Fibroblast of lung (primary cell): ENCODE results near the gene ZNF433. TPM values are rescaled to one million over a fixed set of nuclear protein-coding genes. Genes with fewer than 3 reads are reported as not detected.

ENCODE experiments used
- DNase-seq, 2 donors: peaks; one replicate each; pipeline versions ENCODE4 v3.0.0 to v3.0.0-alpha.2; 2010; ENCODE audit warnings: low read depth in 2 of 2
- H2AFZ ChIP-seq: 2 replicates; pipeline ENCODE4 v1.5.1; 2012; ENCODE audit warnings: low read length, control low read depth, inconsistent platforms
- H3K27ac ChIP-seq: 2 replicates; pipeline ENCODE4 v1.5.1; 2011; ENCODE audit warnings: low read length, control low read depth; ENCODE audit not compliant: insufficient read depth
- H3K27me3 ChIP-seq: 2 replicates; pipeline ENCODE4 v1.5.1; 2011; ENCODE audit warnings: mild to moderate bottlenecking, low read length; ENCODE audit not compliant: control insufficient read depth, insufficient read depth
- H3K36me3 ChIP-seq: 2 replicates; pipeline ENCODE4 v1.5.1; 2011; ENCODE audit warnings: low read length; ENCODE audit not compliant: control insufficient read depth, insufficient read depth
- H3K4me1 ChIP-seq: 2 replicates; pipeline ENCODE4 v1.5.1; 2011; ENCODE audit warnings: low read length; ENCODE audit not compliant: control insufficient read depth, insufficient read depth; ENCODE audit errors: extremely low read depth
- H3K4me2 ChIP-seq: 2 replicates; pipeline ENCODE4 v1.5.1; 2011; ENCODE audit warnings: low read length, control low read depth; ENCODE audit not compliant: insufficient read depth; ENCODE audit errors: extremely low read depth
- H3K4me3 ChIP-seq, 4 experiments: fragments of 200-600 bp in 1 of 4; sonication (generic) in 1 of 4; replicated peaks in 1 of 4; 2 replicates each; pipeline ENCODE4 v1.5.1; 2011 to 2016; ENCODE audit warnings: low read length in 4 of 4, low read depth in 3 of 4, mild to moderate bottlenecking in 3 of 4, control low read depth in 2 of 4, inconsistent platforms in 1 of 4, mixed read lengths in 1 of 4; ENCODE audit not compliant: insufficient read depth in 1 of 4; ENCODE audit errors: control extremely low read depth in 1 of 4
- H3K79me2 ChIP-seq: 2 replicates; pipeline ENCODE4 v1.5.1; 2012; ENCODE audit warnings: mild to moderate bottlenecking, low read length, inconsistent platforms; ENCODE audit not compliant: control insufficient read depth, insufficient read depth
- H3K9ac ChIP-seq: 2 replicates; pipeline ENCODE4 v1.5.1; 2011; ENCODE audit warnings: mild to moderate bottlenecking, low read length, control low read depth; ENCODE audit not compliant: insufficient read depth
- H3K9me3 ChIP-seq: 2 replicates; pipeline ENCODE4 v1.5.1; 2012; ENCODE audit warnings: low read depth, low read length; ENCODE audit not compliant: control insufficient read depth, insufficient read depth
- H4K20me1 ChIP-seq: 2 replicates; pipeline ENCODE4 v1.5.1; 2011; ENCODE audit warnings: low read length; ENCODE audit not compliant: control insufficient read depth, insufficient read depth; ENCODE audit errors: extremely low read depth
- CTCF ChIP-seq, 2 donors: IDR thresholded peaks in 1 of 2; conservative IDR thresholded peaks in 1 of 2; 1 replicate in 1 of 2; 2 replicates in 1 of 2; pipeline ENCODE4 v1.5.1; 2011 to 2012; ENCODE audit warnings: low read length in 2 of 2, control low read depth in 1 of 2, inconsistent platforms in 1 of 2, low read depth in 1 of 2, mild to moderate bottlenecking in 1 of 2
- EZH2 ChIP-seq: IDR thresholded peaks from 2 replicates; pipeline ENCODE4 v1.5.1; 2012; ENCODE audit warnings: low read length, control low read depth, mild to moderate bottlenecking; ENCODE audit errors: missing control alignments
- polyA plus RNA-seq, 2 donors: library from polyadenylated mRNA; depleted of rRNA in 1 of 2; stranded (reverse) in 1 of 2; unstranded in 1 of 2; fragments of >200 nt; gene quantifications; 2 replicates each; pipeline ENCODE4 v1.2.1, GENCODE V29; 2011 to 2012; ENCODE audit warnings: missing spikeins in 1 of 2
- total RNA-seq: library from RNA; depleted of rRNA; stranded (reverse); fragments of >200 nt; gene quantifications from 2 replicates; pipeline ENCODE4 v1.2.1, GENCODE V29; 2014

ZNF433 gene
- total and polyA plus RNA-seq, 2 donors (not counting 1 experiment from before 2014, with no cell fraction given) = 2.9 to 8.9 TPM

GRCh38 chr19:11970174-11970573 is 65.3 kb downstream of the ZNF433 start:
- no peaks in the 10 kb centered on the region for H3K36me3 ChIP-seq
- TF ChIP-seq CTCF (conservative IDR thresholded peaks at IDR 0.05 in 1 of 2, IDR thresholded peaks at IDR 0.05 in 1 of 2; ENCODE audit: low read depth in 1 of 2, low read length in 2 of 2) = no peak
- no peak for TF ChIP-seq EZH2
- no peaks in the 10 kb centered on the region for H3K4me1 ChIP-seq
- no peaks in the 10 kb centered on the region for H3K9me3 ChIP-seq
- no peak overlapping the region for H3K9ac ChIP-seq
- no peak for DNase-seq
- H2AFZ ChIP-seq = no peak overlapping the region
- H3K27me3 ChIP-seq = no peaks in the 10 kb centered on the region
- H3K4me2 ChIP-seq = no peak overlapping the region
- H3K4me3 ChIP-seq = no peak overlapping the region
- no peaks in the 10 kb centered on the region for H3K79me2 ChIP-seq
- no peak overlapping the region for H3K27ac ChIP-seq
- no peaks in the 10 kb centered on the region for H4K20me1 ChIP-seq

GRCh38 chr19:11964858-11965645 is 70.4 kb downstream of the ZNF433 start, which contains the start of gene ZNF763:
TSS of gene ZNF763 (plus strand) at chr19:11965040. CDS start at chr19:11965209, 169 bp downstream.
- Histone ChIP-seq H4K20me1 (no peaks in the 10 kb centered on the region), H3K4me2 (peak within 1 kb of the TSS; percentile 80), H3K27me3 (no peaks in the 10 kb centered on the region), H3K9me3 (no peaks in the 10 kb centered on the region), H2AFZ (peak within 1 kb of the TSS; percentile 95), H3K36me3 (no peaks in the 10 kb centered on the region), H3K4me3 (peak within 1 kb of the TSS; percentile 69 to 90 (median 82)), H3K4me1 (peaks cover 2% of the 10 kb centered on the region), H3K9ac (peak within 1 kb of the TSS; percentile 67), H3K27ac (peak within 1 kb of the TSS; percentile 72), H3K79me2 (no peaks in the 10 kb centered on the region)
- DNase-seq = peak; percentile 68 to 81
- TF ChIP-seq EZH2 (no peak), CTCF (conservative IDR thresholded peaks at IDR 0.05 in 1 of 2, IDR thresholded peaks at IDR 0.05 in 1 of 2; ENCODE audit: low read depth in 1 of 2, low read length in 2 of 2) (no peak)

Other genes starting within 250 kb of the ZNF433 start
- gene ZNF491, start 237.2 kb downstream of the ZNF433 start, total RNA-seq = 3.3 and 5.8 TPM in 2 replicates
- gene ZNF491, start 237.2 kb downstream of the ZNF433 start, polyA plus RNA-seq = 1.2 and 1.7 TPM in 2 replicates
- gene ZNF440, start 221.4 kb downstream of the ZNF433 start, total RNA-seq = 6.9 and 11.1 TPM in 2 replicates
- gene ZNF440, start 221.4 kb downstream of the ZNF433 start, polyA plus RNA-seq = 3.7 and 4.6 TPM in 2 replicates
- gene ZNF439, start 187.0 kb downstream of the ZNF433 start, total RNA-seq = 4.9 and 9.4 TPM in 2 replicates
- 3.1 and 3.8 TPM in 2 replicates for gene ZNF439, start 187.0 kb downstream of the ZNF433 start, polyA plus RNA-seq
- 2.8 and 7.1 TPM in 2 replicates for gene ZNF69, start 147.9 kb downstream of the ZNF433 start, total RNA-seq
- 1.7 and 2.2 TPM in 2 replicates for gene ZNF69, start 147.9 kb downstream of the ZNF433 start, polyA plus RNA-seq
- gene ZNF700, start 110.6 kb downstream of the ZNF433 start, total RNA-seq = 7.4 and 12.4 TPM in 2 replicates
- 3.9 and 5.7 TPM in 2 replicates for gene ZNF700, start 110.6 kb downstream of the ZNF433 start, polyA plus RNA-seq
- 1.3 and 2.5 TPM in 2 replicates for gene ZNF763, start 70.6 kb downstream of the ZNF433 start, total RNA-seq
- 0.94 and 1.6 TPM in 2 replicates for gene ZNF763, start 70.6 kb downstream of the ZNF433 start, polyA plus RNA-seq
- gene ZNF878, start 17.3 kb upstream of the ZNF433 start, total RNA-seq = under 0.01 TPM in 1 of 2 replicates, not detected in the other
- 0.07 and 0.16 TPM in 2 replicates for gene ZNF878, start 17.3 kb upstream of the ZNF433 start, polyA plus RNA-seq
- gene ZNF844, start 29.1 kb upstream of the ZNF433 start, total RNA-seq = 8.2 and 15.4 TPM in 2 replicates
- 4.2 and 4.7 TPM in 2 replicates for gene ZNF844, start 29.1 kb upstream of the ZNF433 start, polyA plus RNA-seq
- 4.6 and 8.6 TPM in 2 replicates for gene ZNF20, start 104.7 kb upstream of the ZNF433 start, total RNA-seq
- 2.6 and 3.3 TPM in 2 replicates for gene ZNF20, start 104.7 kb upstream of the ZNF433 start, polyA plus RNA-seq
- 7.7 and 15.0 TPM in 2 replicates for gene ZNF625, start 121.1 kb upstream of the ZNF433 start, total RNA-seq
- 3.1 and 3.7 TPM in 2 replicates for gene ZNF625, start 121.1 kb upstream of the ZNF433 start, polyA plus RNA-seq
- gene ZNF136, start 127.4 kb upstream of the ZNF433 start, total RNA-seq = 7.7 and 9.2 TPM in 2 replicates
- 3.6 and 4.2 TPM in 2 replicates for gene ZNF136, start 127.4 kb upstream of the ZNF433 start, polyA plus RNA-seq